BLaER1 treated with 17β-estradiol and CSF1 and Interleukin-3, amounts not matched to agents 10 nM and 100 nM (cell line): ENCODE data around the gene SELENOF.
"Not testable (repeated sequence)": the region's sequence is repeated elsewhere in the genome, so short reads cannot be mapped to it uniquely, and the experiment has no call there.

Experiments used
- H3K27ac ChIP-seq, 11 experiments: shearing (Covaris generic); formaldehyde crosslinking; 2 replicates each; pipeline ENCODE4 v1.8.1; 2022
- H3K27me3 ChIP-seq, 11 experiments: shearing (Covaris generic); formaldehyde crosslinking; 2 replicates each; pipeline ENCODE4 v1.8.1; 2022
- H3K36me3 ChIP-seq, 11 experiments: shearing (Covaris generic); formaldehyde crosslinking; 2 replicates each; pipeline ENCODE4 v1.8.1; 2022
- H3K4me1 ChIP-seq, 10 experiments: shearing (Covaris generic); formaldehyde crosslinking; 2 replicates each; pipeline ENCODE4 v1.8.1; 2022
- H3K4me2 ChIP-seq, 11 experiments: shearing (Covaris generic); formaldehyde crosslinking; 2 replicates each; pipeline ENCODE4 v1.8.1; 2022
- H3K4me3 ChIP-seq, 10 experiments: shearing (Covaris generic); formaldehyde crosslinking; 2 replicates each; pipeline ENCODE4 v1.8.1; 2022
- H3K9ac ChIP-seq, 11 experiments: shearing (Covaris generic); formaldehyde crosslinking; 2 replicates each; pipeline ENCODE4 v1.8.1; 2022
- H3K9me3 ChIP-seq, 11 experiments: shearing (Covaris generic); formaldehyde crosslinking; replicated peaks in 1 of 11; 2 replicates each; pipeline ENCODE4 v1.8.1; 2022
- H4K20me1 ChIP-seq, 11 experiments: shearing (Covaris generic); formaldehyde crosslinking; 2 replicates each; pipeline ENCODE4 v1.8.1; 2022
- Cebpa-rat ChIP-seq, 11 experiments: shearing (Covaris generic); IDR thresholded peaks; 2 replicates each; pipeline ENCODE4 v1.8.1; 2022

Gene SELENOF

GRCh38 chr1:86915737-86916235 is 1.9 kb upstream of the SELENOF start:
- Histone ChIP-seq H3K9me3 (peaks cover 6 to 26% (median 21%) of the 10 kb centered on the region in 11 experiments; a peak in 21 of 22 replicates), H3K4me2 (peak overlapping the region; percentile 74 to 93 (median 81)), H3K27ac (peak overlapping the region; percentile 87 to 98 (median 95)), H4K20me1 (peaks cover 24 to 58% (median 49%) of the 10 kb centered on the region in 11 experiments; a peak in 20 of 22 replicates), H3K27me3 (no peaks in the 10 kb centered on the region), H3K4me1 (peaks cover 25 to 50% (median 34%) of the 10 kb centered on the region in 10 experiments), H3K4me3 (peak overlapping the region; percentile 80 to 97 (median 93)), H3K36me3 (peaks cover 0 to 45% (median 33%) of the 10 kb centered on the region in 11 experiments; a peak in 21 of 22 replicates), H3K9ac (peak overlapping the region; percentile 91 to 98 (median 96))
- TF ChIP-seq Cebpa-rat (IDR thresholded peaks at IDR 0.05): no peak

GRCh38 chr1:86914998-86915736 is 1.2 kb upstream of the SELENOF start:
- peaks cover 4 to 45% (median 33%) of the 10 kb centered on the region in 11 experiments; a peak in 21 of 22 replicates for H3K36me3 ChIP-seq
- H4K20me1 ChIP-seq: peaks cover 30 to 59% (median 55%) of the 10 kb centered on the region in 11 experiments; a peak in 20 of 22 replicates
- no peaks in the 10 kb centered on the region for H3K27me3 ChIP-seq
- peak overlapping the region; percentile 91 to 98 (median 96) for H3K9ac ChIP-seq
- H3K4me3 ChIP-seq: peak overlapping the region; percentile 80 to 97 (median 93)
- peaks cover 28 to 56% (median 36%) of the 10 kb centered on the region in 10 experiments for H3K4me1 ChIP-seq
- peak overlapping the region; percentile 74 to 93 (median 81) for H3K4me2 ChIP-seq
- H3K9me3 ChIP-seq: peaks cover 0 to 20% (median 15%) of the 10 kb centered on the region in 11 experiments; a peak in 20 of 22 replicates
- no peak for TF ChIP-seq Cebpa-rat (IDR thresholded peaks at IDR 0.05)
- H3K27ac ChIP-seq: peak overlapping the region; percentile 87 to 98 (median 95)

GRCh38 chr1:86914601-86914997 is 673 bp upstream of the SELENOF start, which contains the start of gene HS2ST1:
HS2ST1 (plus strand) TSS chr1:86914635.
- peak within 1 kb of the TSS; percentile 90 to 100 (median 96) for H3K27ac ChIP-seq
- peaks cover 35 to 65% (median 61%) of the 10 kb centered on the region in 11 experiments; a peak in 21 of 22 replicates for H4K20me1 ChIP-seq
- H3K9ac ChIP-seq: peak within 1 kb of the TSS; percentile 95 to 99 (median 97)
- H3K36me3 ChIP-seq: peaks cover 9 to 45% (median 34%) of the 10 kb centered on the region in 11 experiments
- TF ChIP-seq Cebpa-rat (IDR thresholded peaks at IDR 0.05): no peak
- peaks cover 0 to 14% (median 9%) of the 10 kb centered on the region in 11 experiments; a peak in 16 of 22 replicates for H3K9me3 ChIP-seq
- peak within 1 kb of the TSS; percentile 83 to 98 (median 93) for H3K4me2 ChIP-seq
- peak within 1 kb of the TSS; percentile 90 to 98 (median 94) for H3K4me3 ChIP-seq
- H3K27me3 ChIP-seq: no peaks in the 10 kb centered on the region
- H3K4me1 ChIP-seq: peaks cover 29 to 62% (median 36%) of the 10 kb centered on the region in 10 experiments

- Histone ChIP-seq H3K36me3 (peaks cover 20 to 45% (median 37%) of the 10 kb centered on the region in 11 experiments), H3K4me1 (peaks cover 29 to 65% (median 36%) of the 10 kb centered on the region in 10 experiments), H3K27ac (peak overlapping the region; percentile 90 to 100 (median 96)), H3K4me3 (peak overlapping the region; percentile 81 to 98 (median 90)), H3K9ac (peak overlapping the region; percentile 94 to 99 (median 97)), H3K4me2 (peak overlapping the region; percentile 83 to 98 (median 92)), H4K20me1 (peaks cover 44 to 76% (median 72%) of the 10 kb centered on the region in 11 experiments; a peak in 21 of 22 replicates), H3K27me3 (no peaks in the 10 kb centered on the region), H3K9me3 (peaks cover 0 to 3% (median 0%) of the 10 kb centered on the region in 11 experiments; a peak in 6 of 22 replicates)
- TF ChIP-seq Cebpa-rat (IDR thresholded peaks at IDR 0.05): no peak
These were observed 479 bp downstream of the SELENOF start for GRCh38 chr1:86913399-86913895.

DNA sequence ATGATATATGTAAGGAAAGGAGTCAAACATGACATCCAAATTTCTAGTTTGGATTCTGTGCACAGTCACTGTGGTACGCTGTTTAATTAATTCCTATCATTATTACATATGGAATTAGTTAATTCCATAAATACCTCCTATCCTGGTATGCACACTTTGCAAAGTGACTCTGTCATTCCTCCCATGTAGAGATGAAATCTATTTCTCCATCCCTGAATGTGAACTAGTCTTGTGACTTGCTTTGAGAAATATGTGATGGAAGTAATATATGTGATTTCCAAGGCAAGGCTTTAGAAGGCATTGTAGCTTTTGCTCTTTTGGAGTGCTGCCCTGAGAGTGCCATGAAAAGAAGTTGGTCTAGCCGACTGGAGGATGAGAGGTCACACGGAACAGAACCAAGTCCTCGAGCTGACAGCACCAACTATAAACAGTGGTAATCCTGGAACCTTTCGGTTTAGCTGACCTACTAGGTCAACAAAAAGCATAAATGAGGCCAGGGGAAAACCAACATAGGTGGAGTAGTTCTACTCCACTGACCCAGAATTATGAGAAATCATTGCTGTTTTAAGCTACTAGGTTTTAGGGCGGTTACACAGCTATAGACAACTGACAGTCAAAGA is 1.5 kb downstream of the SELENOF start:
- Histone ChIP-seq H3K4me3 (peak overlapping the region; percentile 81 to 98 (median 90)), H4K20me1 (peaks cover 44 to 85% (median 76%) of the 10 kb centered on the region in 11 experiments; a peak in 21 of 22 replicates), H3K27me3 (no peaks in the 10 kb centered on the region), H3K4me2 (peak overlapping the region; percentile 83 to 98 (median 92)), H3K27ac (peak overlapping the region; percentile 90 to 100 (median 96); a peak in 20 of 22 replicates), H3K36me3 (peaks cover 30 to 50% (median 47%) of the 10 kb centered on the region in 11 experiments), H3K4me1 (peaks cover 29 to 65% (median 35%) of the 10 kb centered on the region in 10 experiments), H3K9ac (peak overlapping the region; percentile 94 to 99 (median 97)), H3K9me3 (peaks cover 0 to 3% (median 0%) of the 10 kb centered on the region in 11 experiments; a peak in 1 of 22 replicates)
- no peak for TF ChIP-seq Cebpa-rat (IDR thresholded peaks at IDR 0.05)

DNA sequence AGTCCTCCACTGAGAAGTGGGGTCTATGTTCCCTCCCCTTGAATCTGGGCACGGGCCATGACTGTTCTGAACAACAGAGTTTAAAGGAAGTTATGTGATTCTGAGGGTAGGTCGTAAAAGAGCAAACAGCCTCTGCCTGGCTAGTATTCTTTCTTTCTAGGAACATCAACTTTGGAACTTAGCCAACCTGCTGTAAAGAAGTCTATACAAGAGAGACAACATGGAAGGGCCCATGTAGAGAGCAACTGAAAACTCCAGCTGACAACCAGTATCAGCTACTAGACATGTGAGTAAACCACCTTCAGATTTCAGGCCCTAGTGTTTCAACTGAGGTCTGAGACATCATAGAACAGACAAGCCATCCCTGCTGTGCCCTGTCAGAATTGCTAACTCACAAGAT is 7.5 kb downstream of the SELENOF start:
- Histone ChIP-seq H3K4me2 (peak overlapping the region in 2 of 11 experiments; percentile 15 to 18; a peak in 2 of 22 replicates), H3K4me1 (peaks cover 4 to 75% (median 8%) of the 10 kb centered on the region in 10 experiments; a peak in 15 of 20 replicates), H3K27ac (no peak overlapping the region), H3K36me3 (peaks cover 59 to 100% (median 93%) of the 10 kb centered on the region in 11 experiments), H3K9ac (no peak overlapping the region), H3K4me3 (no peak overlapping the region), H3K27me3 (no peaks in the 10 kb centered on the region), H3K9me3 (peaks cover under 1 to 30% (median 26%) of the 10 kb centered on the region in 11 experiments; a peak in 20 of 22 replicates), H4K20me1 (peaks cover 57 to 98% (median 86%) of the 10 kb centered on the region in 11 experiments)
- no peak for TF ChIP-seq Cebpa-rat (IDR thresholded peaks at IDR 0.05)

DNA sequence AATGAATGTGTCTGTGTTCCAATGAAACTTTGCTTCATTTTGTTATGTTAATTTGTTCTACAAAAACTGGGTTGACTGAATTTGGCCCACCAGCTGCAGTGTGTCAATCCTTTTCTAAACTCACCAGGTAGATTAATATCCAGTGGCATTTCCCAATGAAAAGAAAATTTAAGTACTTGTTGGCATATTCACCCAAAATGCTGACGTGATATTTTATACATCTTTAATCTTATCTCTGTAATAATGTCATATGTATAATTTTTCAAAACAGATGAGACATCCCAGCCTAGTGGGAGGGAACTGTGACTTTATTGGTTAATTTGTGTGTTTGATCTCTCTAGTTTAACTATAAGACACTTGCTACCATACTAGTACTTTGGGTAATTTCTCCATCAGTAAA is 8.1 kb downstream of the SELENOF start:
- peaks cover 52 to 92% (median 80%) of the 10 kb centered on the region in 11 experiments for H4K20me1 ChIP-seq
- peaks cover 0 to 70% (median 3%) of the 10 kb centered on the region in 10 experiments; a peak in 8 of 20 replicates for H3K4me1 ChIP-seq
- H3K9me3 ChIP-seq: peaks cover 6 to 36% (median 31%) of the 10 kb centered on the region in 11 experiments; a peak in 21 of 22 replicates
- H3K4me2 ChIP-seq: peak overlapping the region in 2 of 11 experiments; percentile 15 to 18; a peak in 1 of 22 replicates
- no peak overlapping the region for H3K4me3 ChIP-seq
- no peak for TF ChIP-seq Cebpa-rat (IDR thresholded peaks at IDR 0.05)
- no peaks in the 10 kb centered on the region for H3K27me3 ChIP-seq
- H3K36me3 ChIP-seq: peaks cover 64 to 100% (median 93%) of the 10 kb centered on the region in 11 experiments
- no peak overlapping the region for H3K9ac ChIP-seq
- H3K27ac ChIP-seq: no peak overlapping the region

- not testable (repeated sequence) for H3K4me3 ChIP-seq, H3K27me3 ChIP-seq, H3K27ac ChIP-seq, H3K4me2 ChIP-seq, H3K9ac ChIP-seq, H3K4me1 ChIP-seq
- Histone ChIP-seq H3K9me3 (peaks cover 10 to 47% (median 34%) of the 10 kb centered on the region in 11 experiments; a peak in 21 of 22 replicates), H4K20me1 (peaks cover 4 to 50% (median 26%) of the 10 kb centered on the region in 11 experiments; a peak in 19 of 22 replicates), H3K36me3 (peaks cover 60 to 88% (median 81%) of the 10 kb centered on the region in 11 experiments)
These were observed 14.5 kb downstream of the SELENOF start for GRCh38 chr1:86899401-86899800.
